WTC11 (cell line): ENCODE measurements around the gene KRT82. TPM values are rescaled to one million over a fixed set of nuclear protein-coding genes. Genes with fewer than 3 reads are reported as not detected.

Experiments used
- ATAC-seq: fragments of 200-7000 bp; cut with Tn5 transposase; 2 replicates; pipeline ENCODE4 v1.10.0; 2021; ENCODE audit warnings: mild to moderate bottlenecking, moderate library complexity
- CTCF ChIA-PET: fragments of 300-600 bp; sonication (Branson Sonifier 250); formaldehyde crosslinking; loops from one replicate; lab custom pipeline; 2021; ENCODE audit warnings: antibody characterized with exemption; lab: Charles Lee
- POLR2A ChIA-PET: fragments of 350-600 bp; sonication (Branson Sonifier 250); formaldehyde crosslinking; loops from one replicate; lab custom pipeline; 2021; ENCODE audit warnings: antibody characterized with exemption; lab: Charles Lee
- DNase-seq: peaks from one replicate; pipeline ENCODE4 v3.0.0; 2021; ENCODE audit warnings: low spot score
- H3K27ac Mint-ChIP-seq: 2 replicates; pipeline ENCODE4 v1.8.0; 2021; ENCODE audit warnings: mixed read lengths
- H3K27me3 Mint-ChIP-seq: 2 replicates; pipeline ENCODE4 v1.8.0; 2021; ENCODE audit warnings: low read depth, mild to moderate bottlenecking, moderate library complexity, mixed read lengths
- H3K36me3 Mint-ChIP-seq: 2 replicates; pipeline ENCODE4 v1.8.0; 2021; ENCODE audit warnings: mixed read lengths
- H3K4me1 Mint-ChIP-seq: 2 replicates; pipeline ENCODE4 v1.8.0; 2022; ENCODE audit warnings: mixed read lengths
- H3K4me3 Mint-ChIP-seq: 2 replicates; pipeline ENCODE4 v1.8.0; 2021; ENCODE audit warnings: mild to moderate bottlenecking, moderate library complexity, mixed read lengths
- H3K9me3 Mint-ChIP-seq: 2 replicates; pipeline ENCODE4 v1.8.0; 2021; ENCODE audit warnings: mixed read lengths
- CBFB ChIP-seq: sonication (generic); formaldehyde crosslinking; IDR thresholded peaks from 2 replicates; pipeline ENCODE4 v1.8.1; 2022; ENCODE audit warnings: mild to moderate bottlenecking, low read depth, missing genetic modification reagents
- ELF4 ChIP-seq: sonication (generic); formaldehyde crosslinking; IDR thresholded peaks from 2 replicates; pipeline ENCODE4 v1.8.1; 2022; ENCODE audit warnings: low read depth, mild to moderate bottlenecking, moderate library complexity, missing genetic modification reagents
- HMGA2 ChIP-seq: fragments of 250-450 bp; sonication (Bioruptor Pico); IDR thresholded peaks from 2 replicates; pipeline ENCODE4 v1.4.0; 2021; ENCODE audit warnings: mild to moderate bottlenecking, moderate library complexity
- IRF1 ChIP-seq: sonication (generic); formaldehyde crosslinking; IDR thresholded peaks from 2 replicates; pipeline ENCODE4 v1.8.0; 2023; ENCODE audit warnings: missing genetic modification reagents
- JAZF1 ChIP-seq: fragments of 250-450 bp; sonication (Bioruptor Pico); IDR thresholded peaks from 2 replicates; pipeline ENCODE4 v1.9.0; 2021; ENCODE audit warnings: moderate library complexity, mild to moderate bottlenecking, inconsistent platforms
- JUN ChIP-seq: sonication (generic); formaldehyde crosslinking; IDR thresholded peaks from 2 replicates; pipeline ENCODE4 v1.8.0; 2023; ENCODE audit warnings: mild to moderate bottlenecking, missing genetic modification reagents
- NFATC4 ChIP-seq: fragments of 250-450 bp; sonication (Bioruptor Pico); IDR thresholded peaks from 2 replicates; pipeline ENCODE4 v1.9.0; 2021; ENCODE audit warnings: mild to moderate bottlenecking
- SMAD3 ChIP-seq: sonication (generic); formaldehyde crosslinking; IDR thresholded peaks from 2 replicates; pipeline ENCODE4 v1.8.0; 2022; ENCODE audit warnings: missing genetic modification reagents, mild to moderate bottlenecking, borderline replicate concordance
- SMAD4 ChIP-seq: sonication (generic); formaldehyde crosslinking; IDR thresholded peaks from 2 replicates; pipeline ENCODE4 v1.8.0; 2022; ENCODE audit warnings: mild to moderate bottlenecking, missing genetic modification reagents
- TCF7 ChIP-seq: sonication (generic); formaldehyde crosslinking; IDR thresholded peaks from 2 replicates; pipeline ENCODE4 v1.8.0; 2022; ENCODE audit warnings: mild to moderate bottlenecking, low read depth, missing genetic modification reagents, moderate library complexity
- TP53 ChIP-seq: sonication (generic); formaldehyde crosslinking; IDR thresholded peaks from 2 replicates; pipeline ENCODE4 v1.8.1; 2023; ENCODE audit warnings: mild to moderate bottlenecking, missing genetic modification reagents
- ZBTB43 ChIP-seq: sonication (generic); formaldehyde crosslinking; IDR thresholded peaks from 2 replicates; pipeline ENCODE4 v1.8.1; 2023; ENCODE audit warnings: mild to moderate bottlenecking, missing genetic modification reagents
- ZMAT4 ChIP-seq: fragments of 250-450 bp; sonication (Bioruptor Pico); IDR thresholded peaks from 2 replicates; pipeline ENCODE4 v1.9.0; 2021; ENCODE audit warnings: mild to moderate bottlenecking
- ZNF219 ChIP-seq: sonication (generic); formaldehyde crosslinking; IDR thresholded peaks from 2 replicates; pipeline ENCODE4 v1.8.0; 2023; ENCODE audit warnings: missing genetic modification reagents, mild to moderate bottlenecking, borderline replicate concordance
- ZNF281 ChIP-seq: sonication (generic); formaldehyde crosslinking; IDR thresholded peaks from 2 replicates; pipeline ENCODE4 v1.8.0; 2023; ENCODE audit warnings: mild to moderate bottlenecking, missing genetic modification reagents
- ZNF416 ChIP-seq: fragments of 250-450 bp; sonication (Bioruptor Pico); IDR thresholded peaks from 2 replicates; pipeline ENCODE4 v1.9.0; 2021; ENCODE audit warnings: mild to moderate bottlenecking, inconsistent platforms
- ZNF425 ChIP-seq: fragments of 250-450 bp; sonication (Bioruptor Pico); conservative IDR thresholded peaks from 2 replicates; pipeline ENCODE4 v1.9.0; 2021; ENCODE audit warnings: mild to moderate bottlenecking
- total RNA-seq: library from RNA; stranded (reverse); gene quantifications from 3 replicates; pipeline ENCODE4 v1.2.3, GENCODE V29; 2021
- TF ChIP-seq, protein P1 (sequence below): sonication (generic); formaldehyde crosslinking; IDR thresholded peaks from 2 replicates; pipeline ENCODE4 v1.8.1; 2022; ENCODE audit warnings: missing genetic modification reagents, borderline replicate concordance
- TF ChIP-seq, protein P2 (sequence below): sonication (generic); formaldehyde crosslinking; IDR thresholded peaks from 2 replicates; pipeline ENCODE4 v1.8.0; 2022; ENCODE audit warnings: mild to moderate bottlenecking, missing genetic modification reagents

The KRT82 gene
- total RNA-seq, 1 experiment from 2014 or later: not detected

DNA sequence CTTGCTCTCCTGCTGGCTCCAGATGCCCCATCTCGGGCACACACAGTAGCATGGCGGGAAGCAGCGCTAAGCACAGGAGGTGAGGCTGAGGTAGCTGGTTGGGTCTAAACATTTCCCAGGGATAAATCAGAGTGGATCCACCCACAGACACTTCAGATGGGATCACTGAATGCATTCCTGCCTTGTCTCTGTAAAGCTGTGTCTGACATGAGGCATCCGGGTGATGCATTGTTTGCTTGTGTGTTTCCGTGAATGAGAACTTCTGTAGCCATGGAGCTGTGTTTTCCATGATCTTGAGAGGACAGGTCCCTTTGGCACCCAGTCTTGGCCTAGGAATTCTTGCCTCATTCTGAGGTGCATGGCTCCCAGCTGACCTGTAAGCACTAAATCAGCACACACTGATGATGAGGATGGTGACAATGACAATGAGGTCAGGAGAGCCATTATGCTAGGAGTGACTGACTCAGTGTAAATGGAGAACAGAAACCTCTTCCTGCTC, 34.7 kb upstream of the KRT82 start:
- no peaks in the 10 kb centered on the region for H3K9me3 Mint-ChIP-seq
- H3K4me1 Mint-ChIP-seq: peaks cover 22% of the 10 kb centered on the region
- H3K4me3 Mint-ChIP-seq: no peak overlapping the region
- POLR2A ChIA-PET: no interaction called here
- no peak overlapping the region for H3K27ac Mint-ChIP-seq
- DNase-seq (no peak), ATAC-seq (no peak)
- H3K36me3 Mint-ChIP-seq: no peaks in the 10 kb centered on the region
- CTCF ChIA-PET: interaction anchor here (1.9 kb wide), 1 partner anchor 45 kb away, joined by 6 read pairs; no protein-coding TSS in a partner anchor
- H3K27me3 Mint-ChIP-seq: no peaks in the 10 kb centered on the region
- no peak for TF ChIP-seq ZMAT4 (CRISPR knock-in tag)
- TF ChIP-seq TCF7 (CRISPR knock-in tag): no peak
- TF ChIP-seq ZNF281 (CRISPR knock-in tag): no peak
- no peak for TF ChIP-seq ZNF416 (CRISPR knock-in tag)
- no peak for TF ChIP-seq ELF4 (CRISPR knock-in tag)
- no peak for TF ChIP-seq TP53 (CRISPR knock-in tag)
- no peak for TF ChIP-seq JUN (CRISPR knock-in tag)
- TF ChIP-seq, protein P1, sequence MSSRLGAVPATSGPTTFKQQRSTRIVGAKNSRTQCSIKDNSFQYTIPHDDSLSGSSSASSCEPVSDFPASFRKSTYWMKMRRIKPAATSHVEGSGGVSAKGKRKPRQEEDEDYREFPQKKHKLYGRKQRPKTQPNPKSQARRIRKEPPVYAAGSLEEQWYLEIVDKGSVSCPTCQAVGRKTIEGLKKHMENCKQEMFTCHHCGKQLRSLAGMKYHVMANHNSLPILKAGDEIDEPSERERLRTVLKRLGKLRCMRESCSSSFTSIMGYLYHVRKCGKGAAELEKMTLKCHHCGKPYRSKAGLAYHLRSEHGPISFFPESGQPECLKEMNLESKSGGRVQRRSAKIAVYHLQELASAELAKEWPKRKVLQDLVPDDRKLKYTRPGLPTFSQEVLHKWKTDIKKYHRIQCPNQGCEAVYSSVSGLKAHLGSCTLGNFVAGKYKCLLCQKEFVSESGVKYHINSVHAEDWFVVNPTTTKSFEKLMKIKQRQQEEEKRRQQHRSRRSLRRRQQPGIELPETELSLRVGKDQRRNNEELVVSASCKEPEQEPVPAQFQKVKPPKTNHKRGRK (CRISPR knock-in tag): no peak
- no peak for TF ChIP-seq ZBTB43 (CRISPR knock-in tag)
- TF ChIP-seq, protein P2, sequence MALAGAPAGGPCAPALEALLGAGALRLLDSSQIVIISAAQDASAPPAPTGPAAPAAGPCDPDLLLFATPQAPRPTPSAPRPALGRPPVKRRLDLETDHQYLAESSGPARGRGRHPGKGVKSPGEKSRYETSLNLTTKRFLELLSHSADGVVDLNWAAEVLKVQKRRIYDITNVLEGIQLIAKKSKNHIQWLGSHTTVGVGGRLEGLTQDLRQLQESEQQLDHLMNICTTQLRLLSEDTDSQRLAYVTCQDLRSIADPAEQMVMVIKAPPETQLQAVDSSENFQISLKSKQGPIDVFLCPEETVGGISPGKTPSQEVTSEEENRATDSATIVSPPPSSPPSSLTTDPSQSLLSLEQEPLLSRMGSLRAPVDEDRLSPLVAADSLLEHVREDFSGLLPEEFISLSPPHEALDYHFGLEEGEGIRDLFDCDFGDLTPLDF (CRISPR knock-in tag): no peak
- TF ChIP-seq SMAD4 (CRISPR knock-in tag): no peak
- no peak for TF ChIP-seq SMAD3 (CRISPR knock-in tag)

DNA sequence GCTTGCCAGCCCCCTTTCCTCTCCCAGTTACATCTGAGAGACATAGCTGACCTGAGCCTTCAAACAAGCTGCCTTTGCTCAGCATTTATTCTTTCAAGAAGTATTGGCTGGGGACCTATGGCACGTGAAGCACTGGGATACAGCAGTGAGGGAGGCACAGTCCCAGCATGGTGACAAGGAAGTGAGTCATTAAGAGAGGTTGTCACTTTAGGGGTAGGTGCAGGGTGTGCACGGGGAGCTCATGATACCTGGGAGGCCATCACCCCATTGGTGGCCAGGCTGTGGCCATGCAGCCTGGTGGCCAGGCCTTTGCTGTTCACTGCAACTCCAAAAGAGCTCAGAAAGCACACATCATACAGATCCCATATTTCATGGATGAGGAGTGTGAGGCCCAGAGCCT, 33.7 kb upstream of the KRT82 start:
- ChIA-PET POLR2A (no interaction called here), CTCF (interaction anchor here (1.9 kb wide), 1 partner anchor 44 kb away, joined by 6 read pairs; no protein-coding TSS in a partner anchor)
- no peaks in the 10 kb centered on the region for H3K9me3 Mint-ChIP-seq
- ATAC-seq (no peak), DNase-seq (no peak)
- H3K27me3 Mint-ChIP-seq: no peaks in the 10 kb centered on the region
- no peak overlapping the region for H3K27ac Mint-ChIP-seq
- H3K36me3 Mint-ChIP-seq: no peaks in the 10 kb centered on the region
- H3K4me3 Mint-ChIP-seq: no peak overlapping the region
- H3K4me1 Mint-ChIP-seq: peaks cover 23% of the 10 kb centered on the region
- TF ChIP-seq CBFB (CRISPR knock-in tag) (no peak), ZNF219 (no peak), IRF1 (CRISPR knock-in tag) (no peak), ZNF425 (no peak), NFATC4 (CRISPR knock-in tag) (no peak), HMGA2 (CRISPR knock-in tag) (no peak), JAZF1 (CRISPR knock-in tag) (no peak), ZBTB43 (CRISPR knock-in tag) (no peak)
